Activated CD4-positive, alpha-beta T cell treated with anti-CD3 and anti-CD28 coated beads, Interleukin-2, Interleukin-6, amounts not matched to agents 100 ng/mL and 50 ng/mL, durations not matched to agents 16 hours and 8 hours (primary cell): Measurements from ENCODE around the gene BGN.

Experiments
- DNase-seq: peaks from one replicate; pipeline ENCODE4 v3.0.0-alpha.2; 2020

The BGN gene

DNA sequence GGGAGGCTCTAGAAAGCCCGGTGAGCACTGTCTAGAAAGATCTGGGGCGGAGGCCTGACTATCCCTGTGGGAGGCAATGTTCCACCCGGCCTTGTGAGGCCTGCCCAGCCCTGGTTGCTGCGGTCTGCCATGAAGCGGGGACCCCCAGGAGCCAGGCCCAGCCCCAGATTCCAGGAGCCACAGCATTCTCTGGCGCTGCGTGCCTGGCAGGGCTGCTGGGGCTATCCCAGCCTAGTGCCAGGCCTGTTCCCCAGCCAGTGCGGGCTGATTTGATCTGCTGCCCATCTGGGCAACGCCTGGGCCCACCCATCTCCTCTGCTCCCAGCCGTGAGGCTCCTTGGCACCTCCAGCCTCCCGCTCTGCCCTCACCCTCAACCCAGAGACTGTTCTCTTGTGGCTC lies 42.3 kb downstream of the BGN start:
- DNase-seq: no peak

DNA sequence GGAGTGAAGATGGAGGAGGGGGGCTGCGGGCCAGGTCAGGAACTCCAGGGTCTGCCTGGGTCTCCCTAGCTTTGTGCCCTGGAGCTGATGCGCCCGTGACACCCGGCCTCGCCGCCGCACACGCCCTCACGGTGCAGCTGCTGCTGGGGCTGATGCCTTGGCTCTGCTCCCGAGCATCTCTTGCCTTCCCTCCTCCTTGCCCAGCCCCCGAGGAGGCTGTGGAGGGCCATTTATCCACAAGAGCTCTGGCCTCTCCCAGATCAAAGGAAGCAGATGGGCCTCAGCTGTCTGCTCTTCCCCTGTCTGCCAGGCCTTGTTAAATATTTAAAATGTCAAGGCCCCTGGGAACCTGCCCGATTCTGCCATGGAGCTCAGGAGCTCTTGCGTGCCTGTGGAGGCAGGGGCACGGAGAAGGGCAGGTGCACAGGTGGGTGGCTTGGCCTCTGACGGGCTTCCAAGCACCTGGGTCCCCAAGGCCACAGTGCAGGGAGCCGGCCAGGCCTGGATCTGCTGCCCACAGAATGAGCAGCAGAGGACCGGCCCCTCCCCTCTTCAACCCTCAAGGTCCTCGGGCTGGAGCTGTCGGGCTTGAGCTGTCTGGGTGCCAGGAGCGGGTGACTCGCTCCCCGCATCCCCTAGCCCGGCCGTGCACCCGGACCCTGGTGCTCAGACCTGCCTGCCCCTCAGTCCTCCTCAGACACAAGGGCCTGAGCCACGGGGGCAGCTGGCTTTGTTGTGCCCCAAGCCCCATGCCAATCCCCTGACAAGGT lies 42.9 kb downstream of the BGN start:
- DNase-seq: no peak

DNA sequence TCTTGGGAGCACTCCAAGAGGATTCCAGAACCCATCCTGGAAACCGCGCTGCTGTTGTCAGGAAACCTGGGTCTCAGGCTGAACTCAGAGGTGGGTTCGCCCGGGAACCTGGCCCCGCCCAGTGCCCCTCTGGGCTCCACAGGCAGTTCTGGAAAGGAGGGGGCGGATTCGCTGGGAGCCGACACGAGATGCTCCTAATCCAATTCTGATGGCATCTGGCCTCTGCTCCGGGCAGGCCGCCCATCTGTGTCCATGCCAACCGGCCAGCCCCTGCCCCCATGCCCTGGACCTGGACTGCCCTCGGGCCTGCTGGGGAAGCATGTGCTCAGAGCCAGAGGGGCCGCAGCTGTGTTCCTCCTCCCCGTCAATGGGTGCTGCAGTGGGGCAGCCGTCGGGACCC lies 43.6 kb downstream of the BGN start:
- no peak for DNase-seq

DNA sequence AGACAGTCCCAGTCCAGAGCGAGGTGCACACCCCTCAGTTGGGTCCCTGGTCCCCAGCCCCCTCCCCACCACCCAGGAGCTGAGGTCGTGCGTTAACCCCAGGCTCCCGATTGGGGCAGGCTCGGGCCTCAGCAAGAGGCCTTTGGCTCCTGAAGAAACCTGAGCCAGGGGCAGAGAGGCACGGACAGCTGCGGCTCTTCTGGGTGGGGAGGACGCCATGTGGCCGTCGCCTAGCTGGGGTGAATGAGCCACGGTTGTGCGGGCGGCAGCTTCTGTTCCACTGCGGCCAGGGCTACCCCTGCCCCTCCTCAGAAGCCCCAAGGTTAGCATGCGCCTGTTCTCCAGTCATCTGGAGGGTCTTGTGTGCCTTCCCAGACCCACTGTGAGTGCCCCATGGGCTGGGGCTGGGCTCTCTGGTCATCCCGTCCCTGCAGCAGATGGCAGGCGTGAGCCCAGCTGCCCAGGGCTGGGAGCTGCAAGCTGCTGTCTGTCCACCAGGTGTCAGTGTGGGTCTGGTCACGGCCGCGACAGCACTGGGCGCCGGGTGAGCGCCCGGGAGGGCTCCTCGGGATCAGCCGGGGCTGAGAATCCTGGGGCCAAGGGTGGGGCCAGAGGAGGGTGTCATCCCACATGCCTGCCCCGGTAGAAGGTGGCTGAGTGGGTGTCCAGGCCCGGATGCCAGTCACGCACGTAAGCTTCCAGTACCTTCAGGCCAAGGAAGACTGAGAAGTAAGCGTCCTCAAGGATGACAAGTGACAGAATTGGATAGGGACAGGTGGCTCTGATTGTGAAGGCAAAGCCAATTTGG lies 44.6 kb downstream of the BGN start:
- DNase-seq: peak; percentile 71

DNA sequence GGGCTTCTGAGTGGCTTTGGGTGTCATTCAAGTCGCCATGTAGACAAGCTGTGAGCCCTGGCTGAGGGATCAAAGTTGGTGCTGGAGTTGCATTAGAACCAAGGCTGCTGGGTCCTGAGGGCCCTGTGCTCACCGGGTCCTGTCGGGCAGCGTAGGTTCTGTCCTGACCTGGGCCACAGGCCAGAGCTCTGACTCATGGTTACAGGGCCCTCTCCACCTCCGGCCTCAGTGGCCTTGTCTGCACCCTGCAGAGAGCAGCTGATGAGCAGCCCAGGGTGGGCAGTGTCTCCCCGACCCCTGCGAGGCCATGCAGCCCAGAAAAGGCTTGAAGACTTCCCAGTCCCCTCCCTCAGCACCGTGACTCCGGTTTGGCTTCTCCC lies 45.2 kb downstream of the BGN start:
- no peak for DNase-seq

DNA sequence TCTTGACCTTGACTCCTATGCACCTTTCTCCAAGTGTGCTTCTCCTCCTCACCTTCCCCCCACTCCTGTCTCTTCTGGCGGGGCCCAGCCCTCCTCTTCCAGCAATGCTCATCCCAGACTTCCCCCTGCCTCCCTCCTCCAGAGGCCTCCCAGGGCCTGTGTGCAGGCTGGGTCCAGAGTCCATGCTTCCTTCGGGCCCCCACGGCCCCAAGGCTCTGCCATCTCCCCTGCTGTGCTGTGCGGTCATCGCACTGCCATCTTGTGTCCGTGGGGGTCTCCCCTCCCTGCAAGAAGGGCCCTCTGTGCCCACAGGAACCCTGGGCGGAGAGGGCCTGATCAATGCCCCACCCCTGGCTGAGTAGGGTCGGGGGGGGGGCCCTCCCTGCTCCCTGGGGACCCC lies 49.9 kb downstream of the BGN start:
- DNase-seq: no peak

DNA sequence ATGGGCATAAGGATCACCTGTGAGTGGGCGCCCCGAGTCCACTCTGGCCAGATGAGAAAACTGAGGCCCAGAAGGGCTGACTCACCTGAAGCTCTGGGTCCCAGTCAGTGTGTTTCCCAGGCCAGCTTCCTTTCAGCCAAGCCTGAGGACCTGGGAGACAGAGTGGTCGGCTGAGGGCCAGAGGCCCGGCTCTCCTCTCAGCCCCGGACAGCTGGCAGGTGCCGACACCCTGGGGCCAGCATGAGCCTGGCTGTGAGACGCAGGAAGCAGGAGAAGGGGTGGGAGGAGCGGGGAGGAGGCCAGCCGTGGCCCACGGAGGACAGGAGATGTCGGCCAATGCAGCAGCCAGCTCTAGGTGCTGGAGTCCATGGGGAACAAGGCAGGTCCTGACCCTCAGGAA lies 51.6 kb downstream of the BGN start:
- DNase-seq: no peak

DNA sequence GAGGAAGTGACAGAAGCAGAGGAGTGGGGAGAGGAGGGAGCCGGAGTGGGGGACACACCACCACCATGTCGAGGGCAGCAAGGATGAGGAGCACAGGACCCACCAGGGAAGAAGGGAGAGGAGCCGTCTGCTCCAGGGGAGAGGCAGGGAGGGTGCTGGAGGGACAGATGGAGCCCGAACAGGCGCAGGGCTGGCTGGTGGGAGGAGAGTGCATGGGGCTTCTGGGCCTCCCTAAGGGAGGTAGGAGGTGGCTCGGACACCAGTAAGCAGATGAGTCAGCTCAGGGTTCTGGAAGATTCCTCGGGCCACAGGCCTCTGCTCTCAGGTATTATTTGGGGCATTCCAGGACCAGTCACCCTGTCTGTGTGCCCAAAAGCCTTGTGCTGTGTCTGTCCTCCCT lies 52.4 kb downstream of the BGN start:
- DNase-seq: no peak

DNA sequence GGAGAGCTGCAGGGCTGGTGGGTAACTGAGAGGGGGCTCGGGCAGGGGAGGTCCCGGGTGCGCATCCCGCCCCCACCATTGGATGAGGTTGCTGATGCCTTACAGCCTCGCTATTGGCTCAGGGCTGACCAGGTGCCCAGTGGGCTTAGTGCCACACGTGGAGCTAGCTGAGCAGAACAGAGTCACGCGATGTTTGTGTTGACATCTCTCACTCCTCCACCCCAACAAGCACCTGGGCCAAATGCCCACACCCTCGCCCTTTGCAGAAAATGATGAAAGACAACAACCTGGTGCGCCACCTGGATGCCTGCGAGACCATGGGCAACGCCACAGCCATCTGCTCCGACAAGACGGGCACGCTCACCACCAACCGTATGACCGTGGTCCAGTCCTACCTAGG lies 54.5 kb downstream of the BGN start:
- no peak for DNase-seq

DNA sequence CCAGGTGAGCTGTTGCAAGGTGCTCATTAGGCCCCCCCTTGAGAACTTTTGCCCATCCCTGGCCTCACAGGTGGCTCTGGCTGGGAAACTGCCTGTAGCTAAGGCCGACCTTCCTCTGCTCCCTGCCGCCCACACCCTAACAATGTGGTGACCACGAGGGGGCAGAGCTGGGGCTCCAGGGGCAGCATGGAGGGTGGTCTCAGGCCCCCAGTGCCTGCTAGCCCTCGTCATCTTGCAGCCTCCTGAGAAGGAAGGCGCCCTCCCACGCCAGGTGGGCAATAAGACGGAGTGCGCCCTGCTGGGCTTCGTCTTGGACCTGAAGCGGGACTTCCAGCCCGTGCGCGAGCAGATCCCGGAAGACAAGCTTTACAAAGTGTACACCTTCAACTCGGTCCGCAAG lies 55.0 kb downstream of the BGN start:
- no peak for DNase-seq

DNA sequence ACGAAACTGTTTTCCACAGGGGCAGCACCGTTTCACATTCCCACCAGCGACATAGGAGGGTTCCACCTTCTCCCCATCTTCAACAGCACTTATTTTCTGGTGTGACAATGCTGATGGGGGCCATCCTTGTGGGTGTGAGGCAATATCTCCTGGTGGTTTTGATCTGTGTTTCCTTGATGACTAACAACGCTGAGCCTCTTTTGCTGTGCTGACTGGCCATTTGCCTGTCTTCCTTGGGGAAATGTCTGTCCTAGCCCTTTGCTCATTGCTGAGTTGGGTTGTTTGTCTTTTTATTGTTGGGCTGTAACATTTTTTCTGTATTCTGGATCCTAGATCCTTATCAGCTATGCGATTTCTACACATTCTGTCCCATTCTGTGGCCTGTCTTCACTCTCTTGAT lies 56.4 kb downstream of the BGN start:
- DNase-seq: no peak

DNA sequence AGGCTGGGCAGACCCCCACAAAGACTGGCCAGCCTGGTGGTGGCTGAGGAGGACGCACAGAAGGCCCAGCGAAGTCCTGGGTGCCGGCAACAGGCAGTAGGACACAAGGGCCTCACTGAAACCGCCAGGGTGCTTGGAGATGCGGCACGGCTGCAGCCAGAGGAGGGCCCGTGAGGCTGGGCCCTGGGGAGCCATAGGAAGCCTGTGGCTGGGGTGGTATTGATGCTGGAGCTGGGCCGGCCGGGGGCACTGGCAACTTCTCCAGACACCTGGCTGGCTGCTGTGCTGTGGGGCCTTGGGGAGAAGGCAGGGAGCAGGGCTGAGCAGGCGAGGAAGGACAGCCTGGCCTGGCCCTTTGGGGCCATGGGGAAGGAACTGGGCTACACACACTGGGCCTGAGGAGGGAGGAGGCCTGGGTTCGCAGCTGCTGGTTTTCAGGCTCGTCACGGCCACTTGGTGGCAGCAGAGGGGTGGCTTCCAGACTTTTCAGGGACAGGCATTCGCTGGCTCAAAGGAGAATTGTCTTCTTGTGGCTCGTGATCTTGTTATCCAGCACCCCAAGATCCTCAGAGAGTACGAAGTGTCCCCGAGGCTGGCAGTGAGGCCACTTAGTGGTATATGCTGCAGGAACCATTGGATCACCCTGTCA lies 59.9 kb downstream of the BGN start:
- peak; percentile 71 for DNase-seq

DNA sequence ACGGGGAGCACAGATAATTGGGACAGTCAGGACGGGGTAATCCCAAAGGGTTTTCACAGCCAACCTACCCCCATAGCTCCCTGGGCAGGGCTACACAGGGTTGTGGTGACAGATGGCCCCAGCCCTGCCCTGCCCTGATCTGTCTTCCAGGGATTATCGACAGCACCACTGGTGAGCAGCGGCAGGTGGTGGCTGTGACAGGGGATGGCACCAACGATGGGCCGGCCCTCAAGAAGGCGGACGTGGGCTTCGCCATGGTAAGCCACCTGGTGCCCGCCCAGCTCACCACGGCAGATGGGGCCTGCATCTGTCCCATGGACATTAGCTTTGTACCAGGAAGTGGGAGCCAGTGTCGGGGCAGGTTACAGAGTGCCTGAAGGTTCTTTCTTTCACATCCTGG lies 62.0 kb downstream of the BGN start:
- no peak for DNase-seq

DNA sequence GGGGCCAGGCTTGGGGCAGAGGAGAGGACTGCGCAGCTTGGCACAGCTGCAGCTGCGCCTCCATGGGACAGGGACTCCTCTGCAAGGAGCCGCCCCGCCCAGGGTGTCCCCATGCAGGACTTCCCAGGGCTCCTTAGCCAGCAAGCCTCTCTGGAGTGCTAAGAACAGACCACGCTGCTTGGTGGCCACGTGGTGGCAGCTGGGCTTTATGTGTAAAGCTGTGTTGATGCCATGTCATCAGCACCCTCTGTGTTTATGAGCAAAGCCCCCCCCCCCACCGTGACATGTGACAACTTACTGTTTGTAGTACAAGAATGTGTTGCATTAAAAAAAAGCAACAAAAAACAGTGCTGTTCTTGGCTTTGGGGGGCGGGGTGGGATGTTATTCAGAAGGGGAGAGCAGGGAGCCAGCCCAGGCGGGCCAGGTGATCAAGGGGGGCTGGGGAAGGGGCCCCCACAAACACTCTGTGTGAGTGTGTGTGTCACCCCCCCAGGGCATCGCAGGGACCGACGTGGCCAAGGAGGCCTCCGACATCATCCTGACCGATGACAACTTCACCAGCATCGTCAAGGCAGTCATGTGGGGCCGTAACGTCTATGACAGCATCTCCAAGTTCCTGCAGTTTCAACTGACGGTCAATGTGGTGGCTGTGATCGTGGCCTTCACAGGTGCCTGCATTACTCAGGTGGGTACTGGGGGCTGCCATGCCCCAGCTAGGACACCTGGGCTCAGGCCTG lies 63.0 kb downstream of the BGN start:
- no peak for DNase-seq
